GM11168 (cell line): ENCODE results near the gene UBE2E2.

Experiments used
- in situ Hi-C: fragments of 300-500 bp; cut with MboI; formaldehyde crosslinking; loops from one replicate; pipeline ENCODE4 v1.12.0; 2022; ENCODE audit warnings: low sequenced_read_pairs; ENCODE audit not compliant: unreplicated experiment

Gene UBE2E2

DNA sequence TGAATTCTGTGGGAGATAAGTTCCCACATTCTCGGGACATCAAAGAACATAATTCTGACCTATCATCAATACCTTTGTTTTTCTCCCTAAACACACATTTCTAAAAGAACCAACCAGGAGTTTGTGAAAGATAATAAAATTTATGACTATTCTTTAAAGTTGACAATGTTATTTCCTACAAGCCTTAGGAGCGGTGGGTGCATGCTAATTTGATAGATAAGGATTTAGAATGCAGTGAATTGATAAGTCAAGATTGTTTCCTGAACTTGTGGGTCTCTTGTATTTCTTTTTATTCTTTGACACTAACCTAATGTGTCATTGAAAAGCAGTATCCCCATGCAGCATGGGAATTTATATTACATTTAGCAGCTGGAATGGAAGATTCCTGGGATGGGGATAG, 10.3 kb upstream of the UBE2E2 start:
- in situ Hi-C loops = no loop called here

DNA sequence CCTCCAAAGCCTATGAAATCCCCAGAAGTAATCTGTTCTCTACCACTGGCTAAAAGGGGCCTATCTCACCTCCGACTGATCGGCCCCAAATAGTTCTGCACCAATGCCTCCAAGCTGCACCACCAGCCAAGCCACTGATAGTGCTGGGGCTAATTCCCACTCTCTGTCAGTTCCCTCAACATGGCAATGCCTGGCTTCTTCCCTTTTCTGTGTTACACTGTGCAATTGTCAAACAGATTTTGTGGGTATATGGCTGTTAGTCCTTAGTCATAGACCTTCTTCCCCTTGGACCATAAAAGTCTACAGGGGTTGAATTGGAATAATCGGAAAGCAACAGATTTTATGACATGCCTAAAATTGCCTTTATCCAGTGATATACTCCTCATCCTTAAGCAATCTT, 9.3 kb upstream of the UBE2E2 start:
- in situ Hi-C loops = no loop called here

DNA sequence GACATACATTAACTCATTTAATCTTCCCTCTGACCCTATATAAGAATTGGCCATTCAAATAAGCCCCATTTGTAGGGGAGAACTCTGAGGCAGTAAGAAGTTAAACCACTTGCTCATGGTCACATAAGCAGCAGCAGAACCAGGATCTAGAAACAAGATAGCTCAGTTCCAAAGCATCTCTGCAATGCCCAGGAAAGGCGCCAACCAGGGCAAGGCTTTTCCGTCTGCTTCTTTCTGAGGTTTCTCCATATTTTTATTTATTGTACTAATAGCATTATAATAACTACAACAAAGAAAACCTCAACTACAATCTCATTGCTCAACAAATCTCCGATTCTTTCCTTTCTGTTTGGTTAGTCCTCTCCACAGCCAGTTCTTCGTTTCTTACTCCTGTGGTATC, 4.3 kb upstream of the UBE2E2 start:
- in situ Hi-C loops = no loop called here

DNA sequence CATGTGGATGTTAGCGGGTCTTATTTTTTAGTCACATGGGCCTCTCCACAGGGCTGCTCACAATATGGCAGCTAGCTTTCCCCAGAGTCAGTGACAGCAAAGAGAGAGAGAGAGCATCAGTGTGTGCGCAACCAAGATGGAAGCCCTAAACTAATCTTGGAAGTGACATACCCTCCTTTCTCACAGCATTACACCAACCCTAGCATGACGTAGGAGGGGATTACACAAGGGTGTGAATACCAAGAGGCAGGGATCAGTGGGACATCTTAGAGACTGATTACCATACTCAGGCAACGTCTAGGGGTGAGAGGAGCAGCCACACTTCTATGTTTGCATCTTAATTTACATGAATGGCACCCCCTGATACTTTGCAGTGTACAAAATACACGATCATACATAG, 3.5 kb upstream of the UBE2E2 start:
- in situ Hi-C loops = no loop called here

DNA sequence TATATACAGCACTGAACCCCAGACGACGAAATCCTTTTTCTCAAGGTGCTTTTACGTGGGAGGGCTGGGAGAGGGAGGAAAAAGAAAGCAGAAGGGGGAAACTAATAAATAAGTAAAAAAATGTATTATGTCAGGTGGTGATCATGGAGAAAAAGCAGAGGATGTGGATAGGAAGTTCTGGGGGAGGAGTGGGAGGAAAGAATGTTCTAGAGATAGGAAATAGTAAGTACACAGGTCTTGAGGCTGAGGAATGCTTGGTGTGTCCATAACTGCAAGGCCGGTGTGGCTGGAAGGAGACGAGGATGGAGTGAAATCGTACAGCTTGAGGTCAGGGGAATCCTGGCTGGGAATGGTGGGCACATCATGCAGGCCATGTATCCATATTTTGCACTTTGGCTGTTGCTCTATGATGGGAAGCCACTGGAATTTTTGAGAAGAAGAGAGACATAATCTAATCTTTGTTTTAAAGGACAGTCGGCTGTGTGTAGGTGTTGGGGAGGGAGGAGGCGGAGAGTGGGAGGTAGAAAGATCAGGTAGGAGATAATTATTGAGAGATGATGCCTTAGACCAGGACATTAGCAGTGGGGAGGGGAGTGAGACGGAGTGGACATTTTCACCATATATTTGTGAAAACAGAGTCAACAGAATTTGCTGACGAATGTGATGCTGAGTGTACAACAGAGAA, 1.8 kb upstream of the UBE2E2 start:
- in situ Hi-C loops = no loop called here

DNA sequence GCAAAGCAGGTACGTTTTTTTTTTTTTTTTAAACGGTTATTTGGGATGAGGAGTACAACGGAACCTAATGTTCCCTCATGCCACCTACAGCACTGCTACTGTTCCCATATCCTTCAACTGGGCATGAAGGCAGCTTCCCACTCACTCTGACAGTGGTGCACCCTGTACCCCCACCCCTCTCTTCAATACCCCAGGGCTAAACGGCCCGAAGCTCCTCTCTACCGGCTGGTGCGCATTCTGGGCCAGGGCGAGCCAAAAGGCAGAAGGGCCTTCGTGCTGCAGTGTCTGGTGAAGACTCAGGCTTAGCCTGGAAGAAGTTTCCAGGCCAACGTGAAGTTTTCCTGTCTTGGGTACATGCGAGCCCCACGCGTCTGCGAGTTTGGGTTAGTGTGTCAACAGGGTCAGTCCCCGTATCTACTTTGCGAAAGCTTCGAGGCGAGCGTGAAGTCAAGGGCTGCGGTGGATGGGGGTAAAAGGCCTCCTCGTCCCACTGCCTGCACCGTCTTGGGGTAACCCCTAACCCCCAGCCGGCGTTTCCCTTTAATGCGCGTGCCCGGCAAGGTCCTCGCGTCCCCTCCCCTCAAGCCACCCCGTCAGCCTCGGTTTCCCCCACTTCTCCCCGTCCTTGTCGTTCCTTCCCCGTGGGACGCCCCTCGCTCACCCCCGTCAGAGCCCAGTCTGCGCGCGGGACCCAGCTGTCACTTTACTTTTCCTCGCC, 765 bp upstream of the UBE2E2 start:
- in situ Hi-C loops = no loop called here

DNA sequence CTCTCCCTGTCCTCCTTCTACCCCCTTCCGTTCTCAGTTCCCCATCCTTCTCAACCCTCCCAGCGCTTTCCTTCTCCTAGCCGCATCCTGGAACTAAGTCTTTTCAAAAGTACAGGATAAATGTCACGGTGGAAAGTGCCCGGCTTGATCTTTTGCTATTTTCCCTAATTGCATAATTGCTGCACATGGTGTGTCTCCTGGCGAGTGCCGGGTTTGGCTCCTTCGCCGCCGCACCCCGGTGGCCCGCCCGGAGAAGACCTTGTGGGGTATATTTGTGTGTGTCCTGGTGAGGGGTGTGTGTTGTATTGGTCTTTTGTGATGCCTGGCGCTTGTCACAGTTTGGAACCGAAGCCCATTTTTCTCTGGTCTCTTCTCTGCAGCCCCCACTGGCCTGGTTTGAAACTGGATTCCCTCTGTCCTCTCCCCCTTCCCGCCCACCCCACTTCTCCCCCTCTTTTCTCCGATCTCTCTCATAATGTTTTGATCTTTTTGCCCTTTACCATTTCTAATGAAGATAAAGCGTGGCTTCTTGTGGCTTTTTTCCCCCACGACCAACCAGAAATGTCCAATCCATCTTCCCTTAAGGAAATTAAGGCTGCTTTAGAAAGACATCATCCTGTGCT, 692 bp downstream of the UBE2E2 start:
- in situ Hi-C loops = no loop called here

DNA sequence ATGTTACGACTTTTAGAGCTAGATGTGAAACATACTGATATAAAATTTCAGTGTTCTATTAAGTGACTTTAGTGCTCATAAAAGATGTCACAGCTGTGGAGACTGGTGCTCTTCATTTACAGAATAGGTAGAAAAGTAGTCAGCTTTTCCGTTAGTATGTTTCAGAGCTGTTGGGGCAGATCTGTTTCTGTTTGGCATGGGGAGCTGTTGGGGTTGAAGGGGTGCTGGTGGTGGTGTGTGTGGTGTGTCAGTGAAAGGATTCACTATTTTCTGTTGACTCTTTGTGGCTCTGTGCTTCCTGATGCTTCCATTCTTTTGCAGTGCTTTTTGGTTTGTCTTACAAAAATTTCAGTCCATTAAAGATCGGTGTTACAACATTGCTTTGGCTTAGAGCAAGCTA, 3.2 kb downstream of the UBE2E2 start:
- in situ Hi-C loops = no loop called here

DNA sequence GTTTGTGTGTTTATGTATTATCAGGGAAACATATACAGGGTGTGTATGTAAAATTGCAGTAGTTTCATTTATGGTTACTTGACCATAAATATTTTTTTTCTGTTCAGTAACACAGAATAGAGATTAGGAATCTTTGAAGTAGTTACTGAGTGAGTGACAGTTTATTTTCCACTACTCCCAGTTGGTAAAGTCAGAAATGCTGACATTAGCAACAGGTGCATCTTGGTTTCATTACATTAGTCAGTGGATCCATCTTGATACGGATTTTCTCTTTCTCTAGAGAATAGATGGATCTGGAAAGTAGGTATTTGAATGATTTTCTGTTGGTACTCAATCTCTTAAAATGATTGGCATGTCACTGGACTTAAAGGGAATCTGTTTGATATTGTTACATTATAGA, 6.0 kb downstream of the UBE2E2 start:
- in situ Hi-C loops = no loop called here

DNA sequence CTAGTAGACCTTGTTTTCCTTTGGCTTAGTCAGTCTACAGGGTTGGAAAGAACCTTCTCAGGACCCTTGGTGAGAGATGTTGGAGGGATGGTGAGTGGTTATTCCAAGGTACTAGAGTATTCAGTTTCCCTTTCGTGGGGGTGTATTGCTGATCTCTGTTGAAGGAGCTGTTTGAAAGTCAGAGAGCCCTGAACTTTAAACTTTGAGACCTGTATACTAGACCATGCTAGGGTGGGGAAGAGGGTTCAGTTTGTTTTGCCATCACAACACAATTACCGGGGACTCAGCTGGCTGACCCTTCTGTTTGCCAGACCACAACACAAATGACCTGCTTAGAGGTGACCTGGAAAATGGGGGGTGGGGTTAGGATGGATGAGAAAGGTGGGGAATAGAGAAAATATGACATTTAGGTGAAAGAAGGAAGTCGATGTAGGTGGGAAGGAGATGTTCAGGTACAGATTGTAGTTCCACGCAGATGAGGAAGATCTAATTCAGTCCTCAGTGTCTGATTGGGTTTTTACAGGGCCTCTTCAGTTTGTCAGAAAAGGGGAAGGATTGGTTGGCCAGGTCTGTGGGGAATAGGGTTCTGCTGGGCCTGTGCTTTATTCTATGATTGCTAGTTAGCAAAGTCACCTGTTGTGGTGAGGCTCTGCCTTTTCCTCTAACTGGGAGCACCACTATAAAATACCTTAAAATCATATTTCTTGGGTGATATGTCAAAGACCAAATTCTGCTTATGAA, 6.8 kb downstream of the UBE2E2 start:
- in situ Hi-C loops = no loop called here

DNA sequence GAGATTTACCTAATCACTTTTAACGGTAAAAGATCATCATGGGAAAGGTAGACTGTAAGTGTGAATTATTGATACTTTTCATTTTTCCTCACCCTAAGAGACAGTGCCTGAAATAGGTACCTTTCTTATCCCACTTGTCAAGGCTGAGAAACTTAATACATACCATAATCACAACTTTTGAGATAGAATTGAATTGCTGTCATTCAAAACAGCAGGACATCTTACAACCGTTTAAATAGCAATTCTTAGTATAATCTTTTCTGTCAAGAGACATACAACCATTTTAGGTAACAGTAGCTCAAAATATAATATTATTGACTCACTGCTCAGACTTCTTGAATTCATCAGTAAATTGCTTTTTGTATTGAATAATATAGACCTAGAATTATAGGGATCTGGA, 10.7 kb downstream of the UBE2E2 start:
- in situ Hi-C loops = no loop called here

DNA sequence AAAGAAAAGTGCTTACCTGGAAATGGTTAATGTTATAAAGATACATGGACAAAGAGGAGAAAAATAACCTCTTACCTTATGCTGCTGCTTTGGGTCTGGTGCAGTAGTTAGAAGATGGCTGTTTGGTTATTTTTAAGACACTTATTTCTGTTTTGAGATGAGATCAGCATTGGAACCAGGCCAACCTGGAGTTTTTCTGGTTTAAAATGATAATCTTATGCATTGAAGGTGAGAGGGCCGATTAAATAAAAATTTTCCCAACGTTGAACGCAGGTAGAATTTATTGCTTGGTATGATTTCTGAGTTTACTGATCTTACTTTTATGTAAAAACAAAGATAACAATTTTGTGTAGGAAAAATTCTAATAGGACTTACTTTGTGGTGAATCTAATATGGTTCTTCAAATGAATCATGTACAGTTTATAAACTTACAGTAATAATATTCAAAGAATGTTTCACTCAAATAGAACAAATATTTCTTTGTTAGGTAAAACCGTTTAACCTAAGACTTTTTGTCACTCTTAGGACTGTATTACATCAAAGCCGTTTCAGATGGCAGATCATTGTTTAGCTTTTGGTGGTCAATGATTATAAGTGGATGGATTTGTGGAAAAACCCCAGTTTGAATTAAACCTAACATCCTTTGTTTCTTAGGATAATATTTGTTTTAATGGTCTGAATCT, 14.9 kb downstream of the UBE2E2 start:
- in situ Hi-C loops = no loop called here

DNA sequence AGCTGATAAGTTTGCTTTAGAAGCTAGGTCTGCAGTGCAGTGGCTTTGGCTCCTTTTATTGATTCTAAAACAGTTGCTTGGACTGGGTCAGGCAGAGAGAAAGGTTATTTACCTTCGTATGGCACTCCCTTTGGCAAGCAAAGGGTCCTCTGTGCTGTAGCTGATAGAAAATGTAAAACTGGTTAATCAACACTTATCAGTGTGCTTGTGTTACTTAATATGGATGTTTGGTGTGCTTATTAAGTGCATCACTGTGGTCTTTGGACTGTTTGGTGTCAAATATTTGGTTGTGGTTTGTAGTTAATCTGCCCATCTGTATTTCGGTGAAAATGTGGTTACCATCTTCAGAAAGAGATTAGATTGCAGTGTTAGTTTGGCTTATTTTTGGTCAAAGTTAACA, 16.0 kb downstream of the UBE2E2 start:
- in situ Hi-C loops = no loop called here

DNA sequence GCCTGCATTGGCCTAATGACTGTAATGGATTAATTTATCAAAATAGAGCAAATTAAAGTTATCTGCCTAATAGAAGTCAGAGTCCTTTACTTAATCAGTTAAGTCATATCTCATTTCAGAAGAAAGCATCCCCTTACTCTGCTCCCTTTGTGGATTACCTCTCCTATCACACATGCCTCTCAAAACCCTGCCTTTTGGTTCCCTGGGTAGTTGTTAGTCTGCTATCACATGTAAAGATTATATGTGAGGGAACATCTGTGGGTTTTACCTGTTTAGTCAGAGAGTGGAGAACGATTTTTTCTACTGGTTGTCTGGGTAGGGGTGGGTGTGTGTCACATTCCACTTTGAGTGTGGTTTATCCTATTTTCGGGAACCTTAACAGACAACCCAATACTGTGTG, 16.4 kb downstream of the UBE2E2 start:
- in situ Hi-C loops = no loop called here

DNA sequence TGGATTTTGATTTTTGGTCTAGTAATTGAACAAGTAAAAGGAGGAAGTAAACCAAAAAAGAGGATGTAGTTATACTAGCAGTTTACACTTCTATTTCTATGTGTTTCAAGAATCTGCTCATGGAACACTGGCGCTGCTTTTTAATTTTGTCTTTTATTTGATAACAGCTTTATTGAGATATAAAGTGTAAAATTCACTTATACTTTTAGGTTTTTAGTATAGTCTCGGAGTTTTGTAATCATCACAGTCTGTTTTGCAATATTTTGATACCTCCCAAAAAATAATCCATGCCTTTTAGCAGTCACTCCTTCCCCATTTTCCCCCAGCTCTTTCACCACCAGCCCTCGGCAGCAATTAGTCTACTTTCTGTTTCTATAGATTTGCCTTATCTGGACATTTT, 18.0 kb downstream of the UBE2E2 start:
- in situ Hi-C loops = no loop called here

DNA sequence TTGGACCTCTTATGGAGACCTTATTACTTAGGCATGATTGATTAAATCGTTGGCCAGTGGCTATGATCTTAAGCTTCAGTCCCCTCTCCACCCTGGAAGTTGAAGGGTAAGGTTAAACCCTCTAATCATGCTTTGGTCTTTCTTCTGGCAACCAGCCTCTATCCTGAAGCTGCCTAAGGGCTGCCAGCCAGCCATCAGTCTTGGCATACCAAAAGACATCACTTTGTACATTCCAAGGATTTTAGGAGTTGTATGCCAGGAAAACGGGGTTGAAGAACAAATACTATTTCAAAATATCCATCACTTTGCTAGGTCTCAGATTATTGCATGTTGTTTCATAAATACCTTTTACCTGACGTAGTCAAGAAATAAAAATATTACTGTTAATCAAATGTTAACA, 28.9 kb downstream of the UBE2E2 start:
- in situ Hi-C loops = no loop called here

DNA sequence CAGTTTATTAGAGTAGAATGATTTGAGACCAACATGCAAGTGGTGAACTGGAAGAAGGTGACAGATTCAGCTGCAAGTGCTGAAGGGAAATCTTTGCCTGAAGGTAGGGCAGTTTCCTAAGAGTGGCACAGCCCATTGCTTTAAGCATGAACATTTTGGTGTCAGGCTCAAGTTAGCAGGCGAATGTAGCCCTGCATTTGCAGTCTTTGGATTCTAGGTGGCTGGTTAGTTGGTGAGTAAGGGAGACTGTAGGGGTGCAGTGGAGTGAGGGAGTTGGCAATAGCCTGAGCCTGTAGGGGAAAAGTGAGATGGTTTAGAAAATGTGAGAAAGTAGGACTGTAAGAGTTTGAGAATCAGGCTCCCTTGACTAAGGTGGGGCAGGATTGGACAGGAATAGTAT, 29.7 kb downstream of the UBE2E2 start:
- in situ Hi-C loops = no loop called here

DNA sequence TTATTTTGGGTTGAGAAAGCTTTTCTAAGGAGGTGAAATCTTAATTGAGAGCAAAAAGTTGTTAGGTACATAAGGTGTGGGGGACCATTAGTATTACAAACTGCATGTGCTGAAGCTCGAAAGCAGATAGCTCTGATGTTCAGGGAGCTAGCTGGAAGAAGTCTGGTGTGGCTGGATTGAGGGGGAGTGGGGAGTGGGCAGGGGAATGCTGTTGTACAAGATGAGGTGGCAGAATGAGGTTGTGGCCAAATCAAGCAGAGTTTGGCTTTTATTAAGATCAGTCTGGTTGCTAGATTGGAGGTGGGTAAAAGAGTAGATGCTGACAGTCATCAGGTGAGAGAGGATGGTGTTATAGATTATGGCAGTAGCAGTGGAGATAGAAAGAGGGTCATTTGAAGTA, 32.1 kb downstream of the UBE2E2 start:
- in situ Hi-C loops = no loop called here

DNA sequence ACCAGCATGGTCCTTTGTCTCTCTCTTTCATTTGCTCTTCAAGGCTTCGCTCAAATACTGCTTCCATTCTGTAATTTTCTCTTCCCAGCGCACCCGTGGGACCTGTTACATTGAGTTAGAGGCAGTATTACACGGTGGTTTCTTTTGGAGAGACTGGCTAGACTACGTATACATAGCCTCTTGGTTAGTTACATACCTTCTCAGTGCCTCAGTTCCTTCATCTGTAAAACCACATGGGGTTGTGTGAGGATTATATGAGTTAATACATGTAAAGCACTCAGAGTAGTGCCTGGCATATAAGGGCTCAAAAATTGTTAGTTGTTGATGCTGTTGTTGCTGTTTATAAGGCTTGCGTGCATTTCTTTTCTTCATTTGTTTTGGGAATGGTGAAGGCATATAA, 33.8 kb downstream of the UBE2E2 start:
- in situ Hi-C loops = no loop called here

DNA sequence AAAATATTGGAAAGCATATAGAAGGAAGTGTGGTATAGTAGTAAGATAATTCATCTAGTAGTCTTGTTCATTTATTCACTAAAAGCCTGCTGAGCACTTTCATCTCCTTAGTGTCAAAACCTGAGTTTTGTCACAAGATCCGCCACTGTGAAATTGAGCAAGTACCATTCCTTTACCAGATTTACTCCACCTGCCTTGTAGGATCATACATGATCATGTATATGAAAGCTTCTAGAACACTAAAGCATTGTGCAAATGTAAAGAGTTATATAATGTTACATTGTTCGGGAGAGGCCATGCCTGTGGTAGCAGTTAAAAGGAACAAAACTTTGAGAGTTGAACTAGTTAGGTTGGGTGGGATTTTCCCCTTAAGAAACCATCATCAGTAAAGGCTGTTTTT, 35.0 kb downstream of the UBE2E2 start:
- in situ Hi-C loops = no loop called here

DNA sequence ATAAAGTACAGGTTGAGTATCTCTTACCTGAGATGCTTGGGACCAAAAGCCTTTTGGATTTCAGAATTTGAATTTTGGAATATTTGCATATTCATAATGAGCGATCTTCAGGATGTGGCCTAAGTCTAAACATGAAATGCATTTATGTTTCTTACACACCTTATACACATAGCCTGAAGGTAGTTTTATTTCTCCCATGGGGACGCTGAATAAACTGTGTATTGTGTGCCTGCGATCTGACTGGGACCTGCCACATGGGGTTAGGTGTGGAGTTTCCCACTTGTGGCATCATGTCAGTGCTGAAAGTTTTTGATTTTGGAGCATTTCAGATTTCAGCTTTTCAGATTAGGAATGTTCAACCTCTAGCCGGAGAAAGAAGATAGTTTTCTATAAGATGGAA, 35.5 kb downstream of the UBE2E2 start:
- in situ Hi-C loops = no loop called here
